Adipose tissue (tissue), 3 donors: Measurements from ENCODE around the gene LMF1. TPM values are rescaled to one million over a fixed set of nuclear protein-coding genes. Genes with fewer than 3 reads are reported as not detected.
"Not testable (repeated sequence)": the region's sequence is repeated elsewhere in the genome, so short reads cannot be mapped to it uniquely, and the experiment has no call there.

ENCODE experiments used
- H3K27ac ChIP-seq: one replicate; pipeline ENCODE4 v1.5.1; 2013; ENCODE audit warnings: low read depth, low read length
- WGBS, 3 donors: extraction: QIAGEN DNeasy Blood & Tissue Kit; methylation state at CpG; one replicate each; pipeline ENCODE4 v1.1.7; 2013; 5-methylcytosine and 5-hydroxymethylcytosine counted together
- polyA plus RNA-seq, 3 donors: library from polyadenylated mRNA; stranded (reverse); fragments of 200-250 nt; gene quantifications; one replicate each; pipeline ENCODE4 v1.2.3, GENCODE V29; 2013
- donor health status: healthy with polysubstance abuse.
- donor health status: Bipolar disorder and iron deficiency.
- donor health status: healthy.

The LMF1 gene
- polyA plus RNA-seq, 3 donors, result 8.7 to 13.0 (median 12.3) TPM

GRCh38 chr16:897200-897543, 73.6 kb downstream of the LMF1 start:
- no peak overlapping the region for H3K27ac ChIP-seq
- 87 to 92% (median 91%) methylated on average over 18 of the region's 18 CpGs for WGBS, 3 donors

DNA sequence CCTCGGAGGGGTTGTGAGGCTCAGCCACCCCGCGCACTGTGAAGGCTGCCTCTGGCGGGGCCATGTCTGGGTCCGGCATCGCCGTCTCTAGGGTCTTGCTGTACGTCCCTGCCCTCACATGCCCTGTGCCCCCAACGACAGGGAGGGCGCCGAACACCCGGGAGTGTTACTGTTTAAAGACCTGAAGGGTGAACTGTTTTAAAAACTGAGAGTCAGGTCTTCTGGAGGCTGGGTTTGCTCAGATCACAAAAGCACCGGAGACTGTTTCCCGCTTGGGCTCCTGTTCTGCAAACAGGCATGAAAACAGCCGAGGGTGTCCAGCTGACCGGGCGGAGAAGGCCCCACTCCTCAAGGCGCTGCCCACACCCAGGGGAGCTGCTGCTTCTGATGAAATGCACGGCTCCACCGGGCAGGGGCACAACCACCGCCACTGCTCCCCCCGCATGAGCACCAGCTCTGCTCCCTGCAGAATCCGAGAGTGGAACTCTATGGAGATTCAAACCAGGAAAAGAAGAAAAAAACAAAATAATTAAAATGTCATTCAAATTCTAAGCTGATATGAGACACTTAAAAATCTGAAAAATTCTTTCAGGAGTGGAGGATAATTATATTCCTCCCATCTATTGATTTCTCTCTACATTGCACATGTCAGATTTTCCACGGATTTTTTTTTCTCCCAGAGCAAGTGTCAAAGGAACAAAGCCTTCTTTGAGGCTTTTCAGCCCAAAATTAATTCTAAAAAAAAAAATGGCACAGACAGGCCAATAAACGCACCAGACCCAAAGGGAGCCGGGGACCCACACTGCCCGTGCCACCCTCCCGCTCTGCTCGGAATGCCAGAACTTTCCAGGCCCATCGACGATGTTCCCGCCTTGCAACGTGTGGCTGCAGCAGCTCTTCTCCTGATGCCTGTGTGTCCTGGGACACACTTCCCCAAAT, 74.3 kb downstream of the LMF1 start:
- WGBS, 3 donors, result 74 to 90% (median 87%) methylated on average over 33 of the region's 33 CpGs
- H3K27ac ChIP-seq, result no peak overlapping the region

- WGBS, 3 donors, result 84 to 91% (median 87%) methylated on average over 21 to 24 of the region's 24 CpGs
- H3K27ac ChIP-seq, result no peak overlapping the region
Observed at GRCh38 chr16:895371-895770, 75.4 kb downstream of the LMF1 start.

GRCh38 chr16:894841-895240, 75.9 kb downstream of the LMF1 start:
- no peak overlapping the region for H3K27ac ChIP-seq
- WGBS, 3 donors, result 92 to 96% (median 94%) methylated on average over 18 to 24 of the region's 24 CpGs

DNA sequence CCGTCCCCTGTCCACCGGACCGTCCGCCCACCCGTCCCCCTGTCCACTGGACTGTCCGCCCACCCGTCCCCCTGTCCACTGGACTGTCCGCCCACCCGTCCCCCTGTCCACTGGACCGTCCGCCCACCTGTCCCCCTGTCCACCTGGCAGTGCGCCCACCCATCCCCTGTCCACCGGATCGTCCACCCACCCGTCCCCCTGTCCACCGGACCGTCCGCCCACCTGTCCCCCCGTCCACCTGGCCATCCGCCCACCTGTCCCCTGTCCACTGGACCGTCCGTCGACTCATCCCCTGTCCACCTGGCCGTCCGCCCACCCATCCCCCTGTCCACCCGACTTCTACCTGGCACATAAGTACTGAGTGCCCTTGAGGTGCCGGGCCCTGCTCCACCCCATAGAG, 76.6 kb downstream of the LMF1 start:
- WGBS, 3 donors, result 81 to 88% (median 83%) methylated on average over 25 to 27 of the region's 27 CpGs
- H3K27ac ChIP-seq, result no peak overlapping the region

DNA sequence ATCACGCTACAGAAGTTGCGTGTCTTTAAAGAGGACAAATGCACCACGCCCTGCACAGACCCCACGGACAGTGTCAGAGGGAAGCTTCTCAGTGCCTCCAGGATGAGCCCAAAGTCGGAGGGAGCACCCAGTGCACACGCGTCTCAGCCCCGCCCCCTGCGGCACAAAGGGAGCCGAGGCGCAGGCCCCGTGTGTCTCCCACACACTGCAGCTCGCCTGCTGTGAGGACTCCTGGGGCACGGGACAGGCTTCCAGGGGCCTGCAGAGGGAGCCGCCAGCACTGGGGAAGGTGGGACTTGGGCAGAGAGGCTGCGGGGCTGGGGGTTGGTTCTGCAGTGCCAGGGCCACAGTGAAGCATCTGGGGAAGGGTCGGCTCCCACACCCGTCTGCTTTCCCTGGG, 77.4 kb downstream of the LMF1 start:
- 87 to 90% (median 88%) methylated on average over 17 to 18 of the region's 18 CpGs for WGBS, 3 donors
- no peak overlapping the region for H3K27ac ChIP-seq

DNA sequence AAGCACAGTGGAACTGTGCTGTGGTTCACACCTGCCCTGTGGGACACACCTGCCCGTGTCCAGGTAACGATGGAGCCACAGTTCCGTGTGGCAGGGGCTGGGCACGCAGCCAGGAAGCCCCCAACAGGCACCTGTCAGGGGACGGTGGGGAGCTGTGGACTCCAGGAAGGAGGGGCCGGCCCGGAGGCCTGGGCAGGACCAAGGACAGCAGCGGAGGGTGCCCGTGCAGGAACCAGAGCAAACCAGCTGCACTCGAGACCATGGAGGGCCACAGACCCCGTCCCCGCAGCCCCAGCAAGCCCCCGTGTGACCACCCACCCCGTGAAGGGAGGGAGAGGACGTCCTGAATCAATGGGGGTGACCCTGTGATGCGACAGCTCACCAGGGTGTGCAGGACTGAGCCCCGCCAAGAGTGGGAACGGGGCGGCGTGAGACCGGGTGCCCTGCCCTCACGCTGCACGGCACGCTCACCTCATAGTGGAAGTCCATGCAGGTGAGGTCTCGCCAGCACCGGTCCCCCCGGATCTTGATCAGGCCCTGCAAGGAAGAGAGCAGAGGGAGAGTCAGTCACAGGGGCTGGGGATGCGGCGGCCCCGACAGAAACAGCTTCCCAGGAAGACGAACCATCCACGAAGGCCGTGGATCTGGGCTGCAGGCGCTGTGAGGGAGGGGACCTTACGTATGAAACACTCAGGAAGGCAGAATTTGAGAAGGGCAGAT, 78.1 kb downstream of the LMF1 start:
- WGBS, 3 donors, result 83 to 88% (median 86%) methylated on average over 27 to 35 of the region's 35 CpGs
- no peak overlapping the region for H3K27ac ChIP-seq

DNA sequence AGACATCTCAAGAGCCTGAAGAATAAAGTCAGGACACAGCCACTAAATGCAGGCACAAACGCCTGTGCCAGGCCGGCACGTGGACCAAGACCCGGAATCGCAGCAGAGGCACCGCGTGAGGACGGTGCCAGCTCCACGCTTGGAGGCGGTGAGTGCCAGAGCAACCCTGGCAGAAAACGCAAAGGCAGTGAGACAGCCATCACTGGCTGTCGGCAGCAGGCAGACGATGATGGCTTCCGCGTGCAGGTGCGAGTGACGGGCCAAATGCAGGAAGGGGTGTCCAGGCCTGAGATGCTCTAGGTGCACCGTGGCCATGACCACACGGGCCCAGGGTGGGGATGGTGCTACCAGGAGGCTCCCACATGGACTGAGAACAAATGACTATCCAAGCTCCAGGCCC, 78.8 kb downstream of the LMF1 start:
- no peak overlapping the region for H3K27ac ChIP-seq
- 91 to 95% (median 94%) methylated on average over 19 of the region's 19 CpGs for WGBS, 3 donors

DNA sequence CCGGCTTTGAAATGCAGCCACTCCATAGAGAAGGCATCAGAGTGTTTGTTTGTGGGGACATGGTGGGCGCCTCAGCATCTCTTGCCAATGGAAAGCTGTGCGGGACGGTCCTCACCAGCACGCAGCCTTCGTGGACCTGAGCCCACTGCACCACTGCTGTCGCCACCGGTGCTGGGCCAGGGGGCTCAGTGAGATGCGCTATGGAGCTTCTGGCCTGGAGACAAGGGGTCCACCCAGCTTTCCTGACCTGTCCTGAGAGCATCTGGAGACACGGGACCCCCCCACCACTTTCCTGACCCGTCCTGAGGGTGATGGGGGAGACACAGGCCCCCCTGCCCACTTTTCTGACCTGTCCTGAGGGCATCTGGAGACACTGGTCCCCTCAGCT, 79.4 kb downstream of the LMF1 start:
- WGBS, 3 donors, result 86 to 89% (median 87%) methylated on average over 11 of the region's 11 CpGs
- H3K27ac ChIP-seq, result no peak overlapping the region

- H3K27ac ChIP-seq, result no peak overlapping the region
- WGBS, 3 donors, result 78 to 84% (median 82%) methylated on average over 15 to 20 of the region's 20 CpGs
Observed at GRCh38 chr16:890716-891352, 80.0 kb downstream of the LMF1 start.

- H3K27ac ChIP-seq, result no peak overlapping the region
- WGBS, 3 donors, result 79 to 85% (median 84%) methylated on average over 14 to 15 of the region's 15 CpGs
Observed at GRCh38 chr16:890217-890616, 80.6 kb downstream of the LMF1 start.

DNA sequence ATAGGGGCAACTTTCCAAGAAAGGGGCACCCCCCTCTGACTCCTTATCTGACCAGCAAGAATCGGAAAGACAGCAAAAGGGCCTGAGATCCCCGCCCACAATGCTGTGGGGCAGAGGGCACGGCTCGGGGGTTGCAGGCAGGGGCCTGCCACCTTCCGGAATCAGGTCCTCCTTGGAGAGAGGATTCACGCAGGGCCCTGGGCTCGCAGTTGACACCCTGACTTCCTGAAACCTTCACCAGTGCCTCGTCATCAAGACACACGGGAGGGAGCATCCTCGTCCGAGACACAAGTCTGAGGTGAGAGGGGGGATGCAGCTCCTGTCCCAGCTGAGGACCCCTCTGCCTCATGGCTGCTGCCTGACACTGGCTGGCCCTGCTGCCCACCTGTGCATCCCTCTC, 81.2 kb downstream of the LMF1 start:
- 85 to 89% (median 89%) methylated on average over 11 of the region's 11 CpGs for WGBS, 3 donors
- H3K27ac ChIP-seq, result no peak overlapping the region

DNA sequence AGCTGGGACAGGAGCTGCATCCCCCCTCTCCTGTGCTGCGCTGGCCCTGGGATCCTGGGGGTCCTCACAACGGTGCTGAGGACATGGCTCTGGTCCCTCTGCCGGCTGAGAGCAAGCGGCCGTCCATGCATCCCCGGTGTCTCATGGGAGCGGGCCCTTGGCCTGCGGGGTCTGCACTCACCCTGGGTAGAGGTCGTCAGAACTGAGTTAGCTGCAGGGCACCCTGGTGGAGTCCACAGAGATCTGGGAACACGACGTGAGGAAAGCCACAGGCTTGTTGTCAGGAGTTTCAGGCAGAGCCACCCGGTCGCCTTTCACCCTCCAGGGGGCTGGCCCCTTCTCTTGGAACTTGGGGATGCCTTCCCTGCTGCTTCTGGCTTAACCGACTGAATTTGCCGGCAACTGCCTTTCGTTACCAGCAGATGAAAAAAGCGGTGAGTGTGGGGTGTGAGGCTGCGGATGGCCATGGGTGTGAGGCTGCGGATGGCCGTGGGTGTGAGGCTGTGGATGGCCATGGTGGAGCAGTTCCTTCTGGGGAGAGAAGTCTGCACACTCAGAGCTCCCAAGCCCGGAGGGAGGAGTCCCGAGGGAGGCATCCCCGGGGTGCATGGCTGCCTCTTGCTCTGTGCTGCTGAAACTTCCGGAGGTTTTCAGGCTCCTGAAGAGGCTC, 81.7 kb downstream of the LMF1 start:
- H3K27ac ChIP-seq, result no peak overlapping the region
- WGBS, 3 donors, result 87 to 90% (median 88%) methylated on average over 24 of the region's 24 CpGs

- WGBS, 3 donors, result 94% methylated on average over 13 to 15 of the region's 15 CpGs
- not testable (repeated sequence) for H3K27ac ChIP-seq
Observed at GRCh38 chr16:888456-888855, 82.3 kb downstream of the LMF1 start.

GRCh38 chr16:887846-888245, 82.9 kb downstream of the LMF1 start:
- WGBS, 3 donors, result 90 to 95% (median 94%) methylated on average over 17 to 20 of the region's 20 CpGs
- H3K27ac ChIP-seq, result no peak overlapping the region

DNA sequence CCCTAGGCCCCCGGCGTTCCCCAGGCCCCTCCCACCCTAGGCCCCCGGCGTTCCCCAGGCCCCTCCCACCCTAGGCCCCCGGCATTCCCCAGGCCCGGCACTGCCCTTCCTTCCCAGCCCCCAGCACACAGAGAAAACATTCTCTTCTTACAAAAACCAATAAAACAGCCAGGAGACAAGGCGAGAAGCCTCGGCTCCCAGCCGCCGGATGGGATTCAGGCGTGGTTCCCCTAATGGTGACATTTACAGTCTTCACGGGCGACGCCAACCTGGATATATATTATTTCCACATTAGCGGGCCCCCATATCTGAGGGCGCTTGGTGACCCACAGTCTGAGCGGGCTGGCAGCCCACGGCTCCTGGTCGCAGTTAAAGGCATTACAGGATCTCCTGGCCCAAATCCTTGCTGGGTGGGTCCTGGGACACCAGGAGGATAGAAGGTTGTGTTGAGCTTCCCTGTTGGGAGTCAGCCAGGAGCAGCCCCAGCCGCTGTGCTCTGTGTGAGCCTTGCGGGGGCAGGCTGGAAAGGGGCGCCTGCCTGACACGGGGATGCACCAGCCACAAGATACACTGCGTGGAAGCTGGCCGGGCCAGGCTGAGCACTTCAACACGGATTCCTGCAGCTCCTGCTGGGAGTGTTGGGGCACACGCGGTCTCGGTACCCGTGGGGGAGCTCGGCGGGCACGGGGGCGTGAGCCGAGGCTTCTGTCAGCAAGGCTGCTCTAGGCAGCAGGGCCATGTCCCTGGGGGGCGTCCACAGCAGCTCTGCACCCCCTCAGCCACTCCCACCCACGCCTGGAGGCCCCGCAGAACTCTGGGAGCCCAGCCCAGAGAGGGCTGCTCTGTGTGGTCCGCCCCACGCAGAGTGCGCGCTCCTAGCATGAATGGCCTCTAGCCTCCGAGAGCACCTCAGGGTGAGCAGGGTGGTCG, 83.7 kb downstream of the LMF1 start:
- no peak overlapping the region for H3K27ac ChIP-seq
- 60 to 80% (median 60%) methylated on average over 38 to 42 of the region's 44 CpGs for WGBS, 3 donors

DNA sequence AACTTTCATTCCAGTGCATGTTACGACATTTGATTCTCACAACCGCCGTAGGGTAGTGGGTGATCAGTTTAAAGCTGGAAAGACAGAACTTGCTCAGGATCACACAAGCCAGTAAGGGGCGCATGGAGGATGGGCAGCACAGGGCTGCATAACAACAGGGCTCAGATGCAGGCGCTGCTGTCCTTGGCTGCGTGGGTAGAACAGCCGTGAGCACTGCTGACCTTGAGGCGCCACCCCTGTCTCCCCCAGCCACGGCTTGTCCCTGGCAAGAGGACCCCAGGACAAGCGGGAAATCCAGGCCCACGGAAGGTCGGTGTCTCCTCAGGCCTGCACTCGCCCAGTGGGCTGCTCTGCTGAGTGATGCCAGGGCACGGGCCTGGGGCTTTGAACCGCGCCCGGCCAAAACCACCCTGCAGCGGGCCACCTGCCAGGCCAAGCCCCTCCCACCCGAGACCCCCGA, 84.7 kb downstream of the LMF1 start:
- 65 to 76% (median 73%) methylated on average over 14 to 20 of the region's 20 CpGs for WGBS, 3 donors
- no peak overlapping the region for H3K27ac ChIP-seq

DNA sequence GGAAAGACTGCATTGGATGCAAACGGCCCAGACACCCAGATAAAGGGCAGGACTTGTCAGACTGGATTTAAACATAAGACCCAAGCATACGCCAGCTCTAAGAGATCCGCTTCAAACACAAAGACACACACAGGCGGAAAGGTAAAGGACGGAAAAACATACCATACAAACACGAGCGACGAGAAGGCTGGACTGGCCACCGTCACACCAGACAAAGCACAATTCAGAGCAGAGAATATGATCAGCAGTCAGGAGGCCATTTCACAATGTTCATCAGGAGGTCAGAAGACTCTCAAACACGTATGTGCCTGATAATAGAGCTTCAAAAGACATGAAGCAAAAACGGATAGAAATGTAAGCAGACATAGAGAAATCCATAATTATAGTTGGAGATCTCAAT, 85.4 kb downstream of the LMF1 start:
- H3K27ac ChIP-seq, result no peak overlapping the region
- WGBS, 3 donors, result 79 to 92% (median 87%) methylated on average over 11 of the region's 11 CpGs
